Measurements from ENCODE around the gene MRPL46. TPM values are rescaled to one million over a fixed set of nuclear protein-coding genes. Genes with fewer than 3 reads are reported as not detected.
"Not testable (repeated sequence)": the region's sequence is repeated elsewhere in the genome, so short reads cannot be mapped to it uniquely, and the experiment has no call there.

Gene MRPL46
- polyA plus RNA-seq, 1 donor = 28.2 TPM

- no peak for DNase-seq
Measured at GRCh38 chr15:88482263-88482662, 15.1 kb upstream of the MRPL46 start.

DNA sequence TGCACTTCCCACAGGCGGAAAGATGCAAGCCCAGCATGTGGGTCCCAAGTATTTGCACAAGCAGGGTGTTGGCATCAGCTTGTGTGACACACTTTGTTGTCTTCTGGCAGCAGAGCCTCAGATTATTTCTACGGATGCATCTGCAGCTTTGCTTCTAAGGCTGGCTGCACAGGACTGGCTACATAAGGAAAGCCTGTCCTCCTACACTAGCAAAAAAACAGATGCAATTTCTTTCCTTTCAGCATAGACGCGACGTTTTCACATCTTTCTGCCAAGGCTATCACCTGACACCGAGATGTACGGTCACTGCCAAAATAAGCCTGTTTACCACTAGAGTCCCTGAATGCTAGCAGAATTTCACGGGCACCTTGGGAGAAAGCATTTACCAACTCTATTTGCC is 13.8 kb upstream of the MRPL46 start:
- no peak for DNase-seq

DNA sequence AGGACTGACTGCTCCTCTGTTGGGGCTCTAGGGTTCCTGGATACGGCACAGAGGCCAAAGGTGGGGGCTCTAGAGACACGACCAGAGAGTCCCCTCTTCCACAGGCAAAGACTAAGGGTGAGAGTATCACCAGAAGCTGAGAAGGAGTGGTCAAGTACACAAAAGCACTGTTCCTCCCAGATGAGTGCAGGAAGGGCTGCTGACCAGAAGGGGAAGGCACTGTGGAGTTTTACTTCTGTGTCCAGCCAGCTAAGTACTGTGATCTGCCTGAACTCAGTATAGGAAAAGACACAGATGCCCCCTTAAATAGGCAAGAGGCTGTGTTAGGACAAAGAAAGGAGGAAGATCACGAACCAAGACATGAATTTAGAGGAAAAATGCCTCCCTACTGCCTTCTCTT is 12.0 kb upstream of the MRPL46 start:
- no peak for DNase-seq

GRCh38 chr15:88477904-88478303 is 10.7 kb upstream of the MRPL46 start:
- DNase-seq = no peak

DNA sequence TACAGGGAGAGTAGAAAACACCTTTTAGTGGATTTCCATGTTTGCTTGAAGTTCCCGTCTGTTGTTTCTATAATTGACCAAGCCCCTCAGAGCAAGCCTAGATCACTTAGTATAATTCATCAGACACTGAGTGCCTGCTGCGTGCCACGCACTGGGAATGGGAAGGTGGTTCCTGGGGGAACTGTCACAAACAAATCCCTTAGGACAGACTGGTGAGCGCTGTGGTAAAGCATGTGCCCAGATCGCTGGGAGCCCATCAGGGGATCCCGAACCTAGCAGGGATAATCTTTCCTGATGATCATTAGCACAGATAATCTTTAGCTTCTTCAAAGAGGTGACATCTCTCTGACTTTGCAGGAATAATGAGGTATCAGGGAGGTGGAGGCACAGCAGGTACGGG is 9.9 kb upstream of the MRPL46 start:
- DNase-seq = no peak

- DNase-seq = no peak
Measured at GRCh38 chr15:88476635-88477060, 9.5 kb upstream of the MRPL46 start.

DNA sequence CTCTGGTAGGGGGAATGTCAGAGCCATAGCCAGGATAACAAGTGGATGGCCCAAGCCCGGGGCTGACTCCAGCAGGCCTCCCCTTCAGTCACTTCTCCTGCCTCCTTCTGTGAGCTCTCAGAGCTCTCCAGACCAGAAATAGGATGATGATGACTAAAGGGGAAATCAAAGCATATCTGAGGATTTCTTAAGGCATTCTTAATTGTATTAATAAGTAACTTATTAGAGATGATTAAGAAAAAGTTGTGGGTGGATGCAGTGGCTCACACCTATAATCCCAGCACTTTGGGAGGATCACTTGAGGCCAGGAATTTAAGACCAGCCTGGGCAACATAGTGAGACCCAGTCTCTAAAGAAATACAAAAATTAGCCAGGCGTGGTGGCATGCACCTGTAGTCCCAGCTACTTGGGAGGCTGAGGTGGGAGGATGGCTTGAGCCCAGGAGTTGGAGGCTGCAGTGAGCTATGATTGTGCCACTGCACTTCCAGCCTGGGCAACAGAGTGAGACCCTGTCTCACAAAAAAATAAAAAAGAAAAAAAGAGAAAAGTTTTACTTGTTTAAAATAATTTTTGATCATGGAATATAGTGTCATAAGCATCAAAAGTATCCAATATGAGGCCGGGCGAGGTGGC is 6.6 kb upstream of the MRPL46 start:
- DNase-seq = not testable (repeated sequence)

DNA sequence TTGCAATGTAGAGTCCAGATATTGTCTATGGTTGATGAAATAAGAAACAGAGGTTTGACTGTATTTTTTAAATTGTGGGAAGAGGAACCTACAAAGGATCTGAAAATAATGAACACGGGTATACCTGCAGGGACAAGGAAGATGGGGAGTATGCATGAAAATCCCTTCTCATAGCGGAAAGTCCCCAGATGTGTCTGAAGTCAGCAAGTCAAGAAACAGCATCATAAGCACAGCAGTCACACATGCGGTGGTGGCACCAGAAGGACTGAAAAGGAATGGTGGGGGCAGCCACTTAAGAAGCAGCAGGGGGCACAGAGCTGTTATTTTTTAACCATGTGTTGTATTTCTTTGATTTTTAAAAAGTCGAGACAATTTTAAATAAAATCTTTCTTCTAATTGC is 5.0 kb upstream of the MRPL46 start:
- no peak for DNase-seq

- no peak for DNase-seq
Measured at GRCh38 chr15:88470625-88471372, 3.6 kb upstream of the MRPL46 start.

GRCh38 chr15:88469321-88469720 is 2.1 kb upstream of the MRPL46 start:
- no peak for DNase-seq

GRCh38 chr15:88468721-88469120 is 1.5 kb upstream of the MRPL46 start:
- DNase-seq = not testable (repeated sequence)

- DNase-seq = no peak
Measured at GRCh38 chr15:88467935-88468528, 844 bp upstream of the MRPL46 start.

GRCh38 chr15:88465633-88466224 is 1.5 kb downstream of the MRPL46 start:
- no peak for DNase-seq

DNA sequence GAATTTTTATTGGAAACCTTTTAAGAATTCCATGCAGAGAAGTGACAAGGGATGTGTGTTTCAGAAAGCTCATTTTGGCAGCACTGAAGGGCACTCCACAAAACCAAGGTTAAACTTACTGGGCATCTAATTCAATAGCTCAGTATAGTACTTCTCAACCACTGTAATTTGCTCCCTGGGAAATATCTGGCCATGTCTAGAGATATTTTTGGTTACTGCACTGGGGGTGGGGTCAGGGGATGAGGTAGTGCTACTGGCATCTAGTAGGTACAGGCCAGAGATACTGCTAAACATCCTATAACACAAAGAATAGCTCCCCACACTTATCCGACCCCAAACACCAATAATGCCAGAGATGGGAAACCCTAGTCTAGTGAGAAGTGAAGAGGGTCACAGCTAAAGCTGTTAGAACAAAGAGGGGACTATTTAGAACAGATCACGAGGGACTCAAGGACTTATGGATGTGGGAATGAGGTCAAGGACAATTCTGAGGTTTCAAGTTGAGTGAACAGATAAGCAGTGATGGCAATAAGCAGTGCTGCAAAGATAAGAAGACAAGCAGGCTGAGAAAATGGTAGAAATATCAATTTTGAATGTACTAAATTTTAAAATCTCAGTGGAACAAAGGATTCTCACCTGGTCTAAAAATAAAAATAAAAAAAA is 3.2 kb downstream of the MRPL46 start:
- no peak for DNase-seq

DNA sequence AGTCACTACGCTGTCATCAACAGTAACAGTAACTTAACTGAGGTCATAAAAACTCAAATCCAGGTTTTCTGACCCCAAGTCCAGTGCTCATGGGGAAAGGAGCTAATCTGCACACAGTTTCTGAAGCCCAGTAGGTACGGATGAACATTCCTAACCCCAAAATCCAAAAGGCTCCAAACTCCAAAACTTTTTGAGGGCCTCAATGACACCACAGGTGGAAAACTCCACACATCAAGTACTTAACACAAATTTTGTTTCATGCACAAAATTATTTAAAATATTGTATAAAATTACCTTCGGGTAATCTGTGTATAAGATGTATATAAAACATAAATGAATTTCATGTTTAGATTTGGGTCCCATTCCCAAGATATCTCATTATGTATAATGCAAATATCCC is 10.5 kb downstream of the MRPL46 start:
- no peak for DNase-seq

DNA sequence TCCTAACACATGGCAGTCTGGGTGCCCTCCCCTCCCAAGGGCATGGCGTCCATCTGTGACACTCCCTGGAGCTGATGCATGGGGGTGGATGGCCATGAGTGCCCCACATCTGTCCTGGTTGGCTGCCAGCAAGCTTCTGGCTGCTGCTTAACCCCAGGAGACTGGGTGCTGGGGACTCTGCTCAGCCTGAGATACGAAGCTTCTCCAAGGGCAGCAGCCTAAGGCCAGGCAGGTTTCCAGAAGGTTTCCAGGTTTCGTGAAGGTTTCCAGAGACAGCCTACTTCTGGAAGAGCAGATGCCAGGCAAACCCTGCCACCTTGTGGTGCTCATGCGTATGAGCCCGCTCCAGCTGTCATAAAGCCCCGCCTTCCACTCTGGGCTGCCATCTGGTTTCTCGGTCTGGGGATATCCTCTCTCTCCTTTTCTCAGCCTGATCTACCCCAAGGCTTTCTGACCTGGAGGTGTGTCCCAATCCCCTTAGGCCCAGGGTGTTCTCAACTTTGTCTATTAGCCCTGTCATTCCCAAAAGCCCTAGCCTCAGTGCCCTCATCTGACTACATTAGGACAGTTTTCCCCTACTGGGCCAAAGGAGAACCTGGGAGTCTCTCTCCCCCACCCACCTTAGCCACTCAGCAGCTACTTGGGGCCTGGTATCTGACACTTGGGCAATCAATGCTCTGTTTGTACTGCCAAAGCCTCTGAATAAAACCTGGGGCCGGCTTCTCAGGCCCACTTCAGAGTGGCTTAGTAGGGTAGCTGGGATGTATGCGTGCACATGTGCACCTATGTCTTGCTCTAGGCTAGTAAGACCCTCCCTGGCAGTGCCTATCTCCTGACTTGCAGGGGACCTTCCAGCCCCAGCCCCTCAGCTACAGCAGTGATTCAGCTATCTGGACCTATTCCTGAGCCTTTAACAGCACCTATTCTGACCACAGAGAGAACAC is 12.0 kb downstream of the MRPL46 start:
- peak; percentile 65 for DNase-seq

DNA sequence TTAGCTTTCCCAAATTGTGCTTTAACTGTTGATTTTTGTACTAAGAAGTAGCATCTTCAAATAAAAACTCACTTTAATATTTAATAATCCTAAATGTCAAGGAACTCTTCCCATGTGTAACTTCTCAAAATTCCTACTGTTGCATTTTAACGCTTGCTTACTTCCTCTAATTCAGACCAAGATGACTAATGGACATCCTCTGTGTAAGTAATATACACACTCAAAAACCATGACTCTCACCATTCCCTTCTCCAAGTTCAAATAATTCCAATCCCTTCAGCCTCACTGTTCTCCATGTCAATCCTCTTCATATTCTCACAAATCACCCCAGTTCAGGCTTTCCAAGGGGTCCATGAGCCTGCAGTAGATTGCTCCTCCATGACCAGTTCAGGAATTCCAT is 13.0 kb downstream of the MRPL46 start:
- DNase-seq = no peak

DNA sequence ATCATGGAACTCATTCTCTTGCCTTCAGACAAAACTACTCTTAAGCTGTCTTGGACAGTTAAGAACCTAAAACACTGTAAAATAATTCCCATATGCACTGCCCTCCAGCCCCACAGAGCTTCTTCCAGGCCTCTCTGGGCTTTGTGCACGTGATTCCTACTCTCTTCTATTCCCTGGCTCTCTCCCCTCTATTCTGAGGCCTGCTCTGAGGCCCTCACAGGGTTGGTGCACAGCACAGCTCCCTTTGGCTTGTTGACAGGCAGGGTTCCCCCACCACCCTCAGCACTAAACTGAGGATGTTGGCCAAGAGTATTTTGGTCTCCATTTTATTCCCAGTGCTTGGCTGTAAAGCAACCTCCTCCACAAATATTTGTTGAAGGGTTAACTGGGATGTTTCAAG is 13.5 kb downstream of the MRPL46 start:
- DNase-seq = no peak

- DNase-seq = peak; percentile 44
Measured at GRCh38 chr15:88450125-88450798, 16.9 kb downstream of the MRPL46 start.

- DNase-seq = no peak
Measured at GRCh38 chr15:88449581-88449980, 17.6 kb downstream of the MRPL46 start.

- no peak for DNase-seq
Measured at GRCh38 chr15:88448991-88449461, 18.2 kb downstream of the MRPL46 start.

Data from left kidney (tissue), 2 donors.